H1 (cell line): Measurements from ENCODE around the gene IFT43. TPM values are rescaled to one million over a fixed set of nuclear protein-coding genes. Genes with fewer than 3 reads are reported as not detected.
A peak's percentile ranks its signal among the peaks of the same experiment; 100 is the strongest.

Source experiments
- ATF3 ChIP-seq: IDR thresholded peaks from 2 replicates; pipeline ENCODE4 v1.6.1; 2011; ENCODE audit warnings: low read depth, mild to moderate bottlenecking, low read length; ENCODE audit not compliant: insufficient read depth
- CBX8 ChIP-seq: fragments of 300-800, 300-1000 bp; sonication (generic); IDR thresholded peaks from 2 replicates; pipeline ENCODE4 v1.7.1; 2016; ENCODE audit warnings: low read depth, low read length, borderline replicate concordance
- FOSL1 ChIP-seq: IDR thresholded peaks from 2 replicates; pipeline ENCODE4 v1.6.1; 2011; ENCODE audit warnings: mild to moderate bottlenecking, low read depth, low read length, moderate library complexity; ENCODE audit not compliant: insufficient read depth
- HDAC2 ChIP-seq, 2 experiments: fragments of 300-600 bp in 1 of 2; sonication (generic) in 1 of 2; IDR thresholded peaks; 2 replicates each; pipeline ENCODE4 v1.6.1; 2011 to 2012; ENCODE audit warnings: low read depth in 2 of 2, low read length in 2 of 2, mild to moderate bottlenecking in 2 of 2, moderate library complexity in 2 of 2, borderline replicate concordance in 1 of 2, inconsistent platforms in 1 of 2
- MAFK ChIP-seq: IDR thresholded peaks from 2 replicates; pipeline ENCODE4 v1.6.1; 2012; ENCODE audit warnings: low read depth, mild to moderate bottlenecking, improper control_type of control experiment, low read length
- TCF12 ChIP-seq: IDR thresholded peaks from 2 replicates; pipeline ENCODE4 v1.6.1; 2011; ENCODE audit warnings: low read depth, mild to moderate bottlenecking, low read length
- TEAD4 ChIP-seq: IDR thresholded peaks from 2 replicates; pipeline ENCODE4 v1.6.1; 2012; ENCODE audit warnings: low read depth, low read length, inconsistent platforms, mixed read lengths
- polyA plus RNA-seq, 7 experiments: library from polyadenylated mRNA; depleted of rRNA in 3 of 7; stranded (reverse) in 5 of 7; unstranded in 2 of 7; fragments of >200 nt in 5 of 7; fragments of 200-250 nt in 2 of 7; gene quantifications; 1 replicate in 5 of 7; 2 replicates in 1 of 7; 4 replicates in 1 of 7; pipeline versions ENCODE4 v1.2.1 to v1.2.3, GENCODE V29; 2011 to 2013; ENCODE audit warnings: missing spikeins in 2 of 7, mixed read lengths in 2 of 7
- total RNA-seq: library from RNA; stranded (reverse); fragmentation: NEBNext Ultra II Directional; extraction: Animal tissue kit (Norgen Biotek cat#: 25700); gene quantifications from 2 replicates; pipeline ENCODE4 v1.2.1, GENCODE V29; 2021

Gene IFT43
- total and polyA plus RNA-seq, 2 of the 8 experiments (the other 6 are each of a cell fraction or from before 2014, with no cell fraction given), result 17.0 to 20.8 TPM

DNA sequence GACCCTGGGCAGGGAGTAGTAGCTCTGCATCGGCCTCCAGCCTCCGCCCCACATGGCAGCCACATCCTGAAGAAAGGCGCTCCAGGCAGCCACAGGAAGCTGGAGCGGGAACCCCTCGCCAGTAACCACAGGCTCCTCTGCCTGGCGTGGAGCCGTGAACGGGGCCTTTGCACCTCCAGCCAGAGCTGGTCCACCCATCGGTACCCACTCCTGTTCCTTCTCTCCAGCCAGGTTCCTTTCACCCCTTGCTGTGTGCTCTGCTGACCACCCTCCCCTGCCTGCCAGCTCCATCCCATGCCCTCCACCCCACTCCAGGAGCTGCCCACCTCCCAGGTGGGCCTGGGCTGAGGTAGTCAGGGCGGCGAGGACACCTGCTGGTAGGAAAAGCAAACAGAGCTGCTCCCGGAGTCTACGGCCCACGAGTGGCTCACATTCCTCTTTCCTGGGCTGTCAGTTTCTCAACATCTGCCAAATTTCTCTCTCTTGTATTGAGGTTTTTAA is 6.4 kb upstream of the IFT43 start (continued):
- TF ChIP-seq FOSL1 (no peak), HDAC2 (IDR thresholded peaks at IDR 0.05; ENCODE audit: borderline replicate concordance in 1 of 2, low read depth in 2 of 2, low read length in 2 of 2) (no peak), TEAD4 (peak; percentile 52; the same call in 1 of the 2 replicates), ATF3 (no peak), TCF12 (no peak), MAFK (no peak), CBX8 (no peak)
